Ascending aorta (tissue), 2 donors: ENCODE results near the gene RBM39. TPM values are rescaled to one million over a fixed set of nuclear protein-coding genes. Genes with fewer than 3 reads are reported as not detected.
"Not testable (repeated sequence)": the region's sequence is repeated elsewhere in the genome, so short reads cannot be mapped to it uniquely, and the experiment has no call there.

Experiments
- DNase-seq, 2 donors: peaks; one replicate each; pipeline ENCODE4 v3.0.0-alpha.2; 2019; ENCODE audit warnings: low spot score in 2 of 2
- H3K27ac ChIP-seq, 2 donors: fragments of 200-600 bp; sonication (generic); one replicate each; pipeline ENCODE4 v1.5.1; 2016 to 2017; ENCODE audit warnings: mild to moderate bottlenecking in 1 of 2
- H3K27me3 ChIP-seq: fragments of 200-600 bp; sonication (generic); one replicate; pipeline ENCODE4 v1.5.1; 2017
- H3K36me3 ChIP-seq, 2 donors: fragments of 200-600 bp; sonication (generic); one replicate each; pipeline ENCODE4 v1.5.1; 2016
- H3K4me1 ChIP-seq, 2 donors: fragments of 200-600 bp; sonication (generic); one replicate each; pipeline ENCODE4 v1.5.1; 2016 to 2017; ENCODE audit warnings: mild to moderate bottlenecking in 1 of 2
- H3K4me3 ChIP-seq, 2 donors: fragments of 200-600 bp; sonication (generic); one replicate each; pipeline ENCODE4 v1.5.1; 2016 to 2017; ENCODE audit warnings: mild to moderate bottlenecking in 1 of 2
- H3K9me3 ChIP-seq, 2 donors: fragments of 200-600 bp; sonication (generic); one replicate each; pipeline ENCODE4 v1.5.1; 2016
- CTCF ChIP-seq, 3 experiments: fragments of 200-600 bp in 2 of 3; fragments of 450-650 bp in 1 of 3; sonication (generic) in 2 of 3; IDR thresholded peaks; one replicate each; pipeline ENCODE4 v1.5.1; 2016 to 2019; ENCODE audit warnings: antibody characterized with exemption in 3 of 3, mild to moderate bottlenecking in 1 of 3, moderate library complexity in 1 of 3
- intact Hi-C: fragments of 100-400 bp; cut with DNase I; formaldehyde crosslinking; loops from one replicate; pipeline ENCODE4 v1.15.1; 2023
- total RNA-seq: library from RNA; depleted of rRNA; stranded (reverse); fragments of >200 nt; gene quantifications from one replicate; pipeline ENCODE4 v1.1.0, GENCODE V29; 2016

Gene RBM39
- total RNA-seq, 1 donor from 2014 or later: 232 TPM

- no peak for DNase-seq
- Histone ChIP-seq H3K9me3 (no peaks in the 10 kb centered on the region), H3K4me1 (peaks cover 0 to 4% of the 10 kb centered on the region in 2 donors), H3K27me3 (no peaks in the 10 kb centered on the region), H3K36me3 (peaks cover 99 to 100% of the 10 kb centered on the region in 2 donors), H3K4me3 (no peak overlapping the region), H3K27ac (no peak overlapping the region)
- intact Hi-C loops: loop anchor here (2.0 kb wide), 1 partner anchor 15 kb away; no protein-coding TSS in a partner anchor
- TF ChIP-seq CTCF (IDR thresholded peaks at IDR 0.05): no peak
Measured at GRCh38 chr20:35719717-35720116, 22.3 kb downstream of the RBM39 start.

DNA sequence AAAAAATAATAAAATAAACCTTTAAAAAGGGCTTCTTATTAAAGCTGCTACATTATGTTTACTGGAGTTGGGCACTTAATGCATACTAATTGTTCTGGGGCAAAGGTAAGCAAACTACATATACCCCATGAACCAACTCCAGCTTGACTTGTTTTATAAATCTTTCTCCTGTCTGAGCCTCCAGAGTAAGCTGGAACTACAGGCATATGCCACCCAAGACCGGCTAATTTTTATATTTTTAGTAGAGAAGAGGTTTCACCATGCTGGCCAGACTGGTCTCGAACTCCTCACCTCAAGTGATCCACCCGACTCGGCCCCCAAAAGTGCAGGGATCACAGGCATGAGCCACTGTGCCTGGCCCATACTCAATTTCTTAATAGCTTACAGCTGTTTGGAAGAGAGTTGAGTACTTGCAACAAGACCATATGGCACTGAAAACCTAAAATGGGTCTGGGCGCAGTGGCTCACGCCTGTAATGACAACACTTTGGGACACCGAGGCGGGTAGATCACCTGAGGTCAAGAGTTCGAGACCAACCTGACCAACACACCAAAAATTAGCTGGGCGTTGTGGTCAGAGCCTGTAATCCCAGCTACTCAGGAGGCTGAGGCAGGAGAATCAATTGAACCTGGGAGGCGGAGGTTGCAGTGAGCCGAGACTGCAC lies 23.0 kb downstream of the RBM39 start:
- Histone ChIP-seq H3K9me3 (no peaks in the 10 kb centered on the region), H3K4me3 (no peak overlapping the region), H3K27me3 (no peaks in the 10 kb centered on the region), H3K4me1 (peaks cover 0 to 4% of the 10 kb centered on the region in 2 donors), H3K36me3 (peaks cover 100% of the 10 kb centered on the region in 2 donors), H3K27ac (no peak overlapping the region)
- TF ChIP-seq CTCF (IDR thresholded peaks at IDR 0.05): no peak
- intact Hi-C loops: no loop called here
- DNase-seq: no peak

DNA sequence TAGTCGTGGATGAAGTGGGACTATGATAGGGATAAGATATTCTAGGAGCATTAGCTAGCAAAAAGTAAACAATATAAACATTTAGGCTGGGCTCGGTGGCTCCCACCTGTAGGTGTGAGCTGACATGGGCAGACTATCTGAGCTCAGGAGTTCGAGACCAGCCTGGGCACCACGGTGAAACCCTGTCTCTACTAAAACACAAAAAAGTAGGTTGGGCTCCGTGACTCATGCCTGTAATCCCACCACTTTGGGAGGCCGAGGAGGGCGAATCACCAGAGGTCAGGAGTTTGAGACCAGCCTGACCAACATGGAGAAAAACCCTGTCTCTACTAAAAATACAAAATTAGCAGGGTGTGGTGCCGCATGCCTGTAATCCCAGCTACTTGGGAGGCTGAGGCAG lies 23.7 kb downstream of the RBM39 start:
- H3K27ac ChIP-seq, H3K9me3 ChIP-seq, H3K4me1 ChIP-seq, DNase-seq, H3K27me3 ChIP-seq, H3K4me3 ChIP-seq, intact Hi-C loops: not testable (repeated sequence)
- H3K36me3 ChIP-seq: peaks cover 100% of the 10 kb centered on the region in 2 donors

GRCh38 chr20:35716330-35716729 lies 25.7 kb downstream of the RBM39 start:
- H3K36me3 ChIP-seq: peaks cover 99 to 100% of the 10 kb centered on the region in 2 donors

DNA sequence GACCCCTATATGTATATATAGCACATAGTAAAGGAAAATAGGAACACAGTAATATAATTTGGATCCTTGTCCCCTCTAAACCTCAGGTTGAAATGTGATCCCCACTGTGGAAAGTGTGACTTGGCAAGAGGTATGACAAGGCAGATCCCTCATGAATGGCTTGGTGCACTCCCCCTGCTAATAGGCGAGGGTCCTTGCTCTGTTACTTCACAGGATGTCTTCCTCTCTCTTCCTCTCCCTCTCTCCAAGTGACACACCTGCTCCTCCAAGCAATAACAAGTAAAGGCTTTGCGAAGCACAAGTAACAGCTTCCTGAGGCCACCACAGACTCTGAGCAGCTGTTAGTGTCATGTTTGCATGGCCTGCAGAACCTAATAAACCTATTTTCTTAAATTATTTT lies 26.4 kb downstream of the RBM39 start:
- peaks cover 0 to 5% of the 10 kb centered on the region in 2 donors for H3K4me1 ChIP-seq
- H3K9me3 ChIP-seq: no peaks in the 10 kb centered on the region
- no peak for TF ChIP-seq CTCF (IDR thresholded peaks at IDR 0.05)
- H3K36me3 ChIP-seq: peaks cover 97 to 100% of the 10 kb centered on the region in 2 donors
- no peaks in the 10 kb centered on the region for H3K27me3 ChIP-seq
- no peak overlapping the region for H3K4me3 ChIP-seq
- H3K27ac ChIP-seq: no peak overlapping the region
- intact Hi-C loops: no loop called here
- no peak for DNase-seq

More at GRCh38 chr20:35716330-35716729, 25.7 kb downstream of the RBM39 start:
- no peak for DNase-seq
- H3K4me1 ChIP-seq: peaks cover 0 to 5% of the 10 kb centered on the region in 2 donors
- TF ChIP-seq CTCF (IDR thresholded peaks at IDR 0.05): no peak
- H3K9me3 ChIP-seq: no peaks in the 10 kb centered on the region
- no peaks in the 10 kb centered on the region for H3K27me3 ChIP-seq
- H3K4me3 ChIP-seq: no peak overlapping the region
- intact Hi-C loops: no loop called here
- H3K27ac ChIP-seq: no peak overlapping the region

DNA sequence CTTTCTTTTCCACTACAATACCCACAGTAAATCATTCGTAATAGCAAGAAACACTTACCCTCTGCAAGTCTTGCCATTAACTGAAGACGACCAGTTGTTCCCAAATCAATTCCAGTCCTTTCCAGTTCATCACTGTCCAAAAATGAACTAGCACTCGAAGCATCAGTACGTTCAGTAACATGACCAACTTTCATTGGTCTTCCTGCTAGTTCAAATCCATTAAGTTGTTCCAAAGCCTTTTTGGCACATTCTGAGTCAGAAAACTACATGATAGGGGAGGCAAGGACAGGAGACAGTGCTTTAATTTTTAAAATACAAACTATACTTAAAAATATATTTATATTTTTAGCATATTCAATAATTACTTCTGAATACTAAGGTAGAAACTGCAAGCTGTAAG lies 27.9 kb downstream of the RBM39 start:
- Histone ChIP-seq H3K4me1 (peaks cover 0 to 13% of the 10 kb centered on the region in 2 donors), H3K36me3 (peaks cover 96 to 100% of the 10 kb centered on the region in 2 donors)

GRCh38 chr20:35713120-35713519 lies 28.9 kb downstream of the RBM39 start:
- DNase-seq, H3K27ac ChIP-seq, intact Hi-C loops, H3K9me3 ChIP-seq, H3K27me3 ChIP-seq, H3K4me3 ChIP-seq: not testable (repeated sequence)
- peaks cover 0 to 13% of the 10 kb centered on the region in 2 donors for H3K4me1 ChIP-seq
- peaks cover 88 to 98% of the 10 kb centered on the region in 2 donors for H3K36me3 ChIP-seq

More for the DNA sequence above, 27.9 kb downstream of the RBM39 start:
- intact Hi-C loops: no loop called here
- TF ChIP-seq CTCF (IDR thresholded peaks at IDR 0.05): no peak
- no peaks in the 10 kb centered on the region for H3K27me3 ChIP-seq
- H3K27ac ChIP-seq: no peak overlapping the region
- no peak overlapping the region for H3K4me3 ChIP-seq
- no peak for DNase-seq
- H3K9me3 ChIP-seq: no peaks in the 10 kb centered on the region
